SK-N-MC (cell line): ENCODE results near the gene RBM18.

ENCODE experiments used
- EZH2 ChIP-seq: fragments of 200-600 bp; sonication (generic); IDR thresholded peaks from one replicate; pipeline ENCODE4 v1.6.1; 2017; ENCODE audit warnings: antibody characterized with exemption
- POLR2AphosphoS5 ChIP-seq: IDR thresholded peaks from 2 replicates; pipeline ENCODE4 v1.6.1; 2012; ENCODE audit warnings: mild to moderate bottlenecking, low read depth, low read length, borderline replicate concordance

DNA sequence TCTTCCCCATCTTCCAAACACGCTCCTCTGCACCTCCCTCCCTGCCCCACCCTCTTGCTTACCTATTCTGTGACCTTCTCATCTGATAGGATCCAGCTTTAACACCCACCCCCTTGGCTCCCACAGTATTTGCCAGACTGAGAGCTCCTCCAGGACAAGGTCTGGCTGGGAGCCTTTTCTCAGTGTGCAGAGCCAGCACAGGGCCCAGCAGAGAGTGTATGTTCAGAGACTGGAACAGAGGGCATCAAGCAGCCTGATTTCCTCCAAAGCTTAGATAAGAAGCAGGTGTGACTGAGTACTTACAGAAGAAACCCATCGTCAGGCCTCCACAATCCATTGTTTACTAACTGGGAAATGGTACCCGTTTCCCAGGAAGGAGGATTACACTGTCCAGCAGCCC lies 62.5 kb downstream of the RBM18 start:
- TF ChIP-seq EZH2 (no peak), POLR2AphosphoS5 (no peak)
